ENCODE data around the gene CCNQ.

GRCh38 chrX:153546386-153546785 lies 52.6 kb downstream of the CCNQ start:
- TF ChIP-seq CTCF (IDR thresholded peaks at IDR 0.05) (no peak), POLR2A (IDR thresholded peaks at IDR 0.05) (no peak)
